Kidney (tissue), 14 donors: ENCODE data around the gene IFFO2. TPM values are rescaled to one million over a fixed set of nuclear protein-coding genes. Genes with fewer than 3 reads are reported as not detected.

Source experiments
- DNase-seq, 5 donors: peaks; one replicate each; pipeline ENCODE4 v3.0.0-alpha.2; 2013 to 2020
- FAIRE-seq: peaks from 2 replicates; lab custom pipeline; 2012; peaks lifted over from hg19 to GRCh38; lab: Jason Lieb, UNC
- H3K27ac ChIP-seq, 2 donors: one replicate each; pipeline ENCODE4 v1.7.0; 2013; ENCODE audit warnings: low read depth in 2 of 2, low read length in 2 of 2, inconsistent platforms in 1 of 2
- H3K27me3 ChIP-seq: one replicate; pipeline ENCODE4 v1.7.1; 2013; ENCODE audit warnings: low read length, inconsistent platforms; ENCODE audit not compliant: control insufficient read depth, insufficient read depth
- H3K36me3 ChIP-seq, 3 donors: one replicate each; pipeline versions ENCODE4 v1.7.0 to v1.7.1; 2013; ENCODE audit warnings: low read length in 3 of 3, control low read depth in 1 of 3, inconsistent platforms in 1 of 3; ENCODE audit not compliant: insufficient read depth in 3 of 3, control insufficient read depth in 2 of 3
- H3K4me1 ChIP-seq, 3 donors: one replicate each; pipeline versions ENCODE4 v1.7.0 to v1.7.1; 2013; ENCODE audit warnings: low read length in 3 of 3, inconsistent platforms in 1 of 3, low read depth in 1 of 3; ENCODE audit not compliant: control insufficient read depth in 2 of 3, insufficient read depth in 2 of 3
- H3K4me3 ChIP-seq, 3 donors: one replicate each; pipeline versions ENCODE4 v1.7.0 to v1.8.1; 2013; ENCODE audit warnings: low read length in 3 of 3, control low read depth in 1 of 3, inconsistent platforms in 1 of 3
- H3K9ac ChIP-seq, 3 donors: one replicate each; pipeline versions ENCODE4 v1.7.0 to v1.7.1; 2013; ENCODE audit warnings: low read length in 3 of 3, control low read depth in 1 of 3, inconsistent platforms in 1 of 3
- H3K9me3 ChIP-seq, 3 donors: one replicate each; pipeline versions ENCODE4 v1.7.0 to v1.7.1; 2013; ENCODE audit warnings: low read length in 3 of 3, control low read depth in 1 of 3, inconsistent platforms in 1 of 3; ENCODE audit not compliant: control insufficient read depth in 2 of 3, insufficient read depth in 1 of 3
- intact Hi-C: fragments of 100-400 bp; cut with DNase I; formaldehyde crosslinking; loops from one replicate; pipeline ENCODE4 v1.11.1; 2022
- polyA plus RNA-seq: library from polyadenylated mRNA; stranded (reverse); fragments of 350-450 nt; fragmentation: Illumina TruSeq; extraction: RNeasy Lipid Tissue Mini Kit (QIAGEN cat#74804); gene quantifications from one replicate; pipeline ENCODE4 v1.2.3, GENCODE V29; 2014; ENCODE audit warnings: low read depth, low replicate concordance; ENCODE audit not compliant: insufficient read depth
- total RNA-seq: library from RNA; stranded (reverse); fragmentation: NEBNext Ultra II Directional; extraction: Animal tissue kit (Norgen Biotek cat#: 25700); gene quantifications from one replicate; pipeline ENCODE4 v1.2.1, GENCODE V29; 2021
- TF ChIP-seq, protein P1 (sequence below): IDR thresholded peaks from 3 replicates; pipeline ENCODE4 v1.5.1; 2012; ENCODE audit warnings: mild to moderate bottlenecking, moderate library complexity, borderline replicate concordance; ENCODE audit not compliant: insufficient read depth; ENCODE audit errors: extremely low read depth
- donor health status: control.
- donor health status: control.
- donor health status: control.
- donor health status: control.
- donor health status: control.
- donor health status: DM: yes; HTN: yes; CAD: no.
- donor health status: Normal renal cell carcinoma (clear cell type).

IFFO2 gene
- total and polyA plus RNA-seq, 2 donors from 2014 or later, result 7.5 to 23.1 TPM

GRCh38 chr1:18951416-18951815, 5.1 kb downstream of the IFFO2 start:
- DNase-seq, result peak in 1 of 5 donors; percentile 61
- intact Hi-C loops, result no loop called here
- FAIRE-seq, result no peak
- TF ChIP-seq, protein P1, sequence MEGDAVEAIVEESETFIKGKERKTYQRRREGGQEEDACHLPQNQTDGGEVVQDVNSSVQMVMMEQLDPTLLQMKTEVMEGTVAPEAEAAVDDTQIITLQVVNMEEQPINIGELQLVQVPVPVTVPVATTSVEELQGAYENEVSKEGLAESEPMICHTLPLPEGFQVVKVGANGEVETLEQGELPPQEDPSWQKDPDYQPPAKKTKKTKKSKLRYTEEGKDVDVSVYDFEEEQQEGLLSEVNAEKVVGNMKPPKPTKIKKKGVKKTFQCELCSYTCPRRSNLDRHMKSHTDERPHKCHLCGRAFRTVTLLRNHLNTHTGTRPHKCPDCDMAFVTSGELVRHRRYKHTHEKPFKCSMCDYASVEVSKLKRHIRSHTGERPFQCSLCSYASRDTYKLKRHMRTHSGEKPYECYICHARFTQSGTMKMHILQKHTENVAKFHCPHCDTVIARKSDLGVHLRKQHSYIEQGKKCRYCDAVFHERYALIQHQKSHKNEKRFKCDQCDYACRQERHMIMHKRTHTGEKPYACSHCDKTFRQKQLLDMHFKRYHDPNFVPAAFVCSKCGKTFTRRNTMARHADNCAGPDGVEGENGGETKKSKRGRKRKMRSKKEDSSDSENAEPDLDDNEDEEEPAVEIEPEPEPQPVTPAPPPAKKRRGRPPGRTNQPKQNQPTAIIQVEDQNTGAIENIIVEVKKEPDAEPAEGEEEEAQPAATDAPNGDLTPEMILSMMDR, result no peak
- Histone ChIP-seq H3K4me3 (peak overlapping the region in 1 of 3 donors; percentile 21), H3K36me3 (no peaks in the 10 kb centered on the region), H3K9ac (peak overlapping the region in 2 of 3 donors; percentile 16 to 22), H3K9me3 (no peaks in the 10 kb centered on the region), H3K27me3 (no peaks in the 10 kb centered on the region), H3K4me1 (peaks cover 5 to 52% (median 40%) of the 10 kb centered on the region in 3 donors), H3K27ac (peak overlapping the region; percentile 88 to 92)

DNA sequence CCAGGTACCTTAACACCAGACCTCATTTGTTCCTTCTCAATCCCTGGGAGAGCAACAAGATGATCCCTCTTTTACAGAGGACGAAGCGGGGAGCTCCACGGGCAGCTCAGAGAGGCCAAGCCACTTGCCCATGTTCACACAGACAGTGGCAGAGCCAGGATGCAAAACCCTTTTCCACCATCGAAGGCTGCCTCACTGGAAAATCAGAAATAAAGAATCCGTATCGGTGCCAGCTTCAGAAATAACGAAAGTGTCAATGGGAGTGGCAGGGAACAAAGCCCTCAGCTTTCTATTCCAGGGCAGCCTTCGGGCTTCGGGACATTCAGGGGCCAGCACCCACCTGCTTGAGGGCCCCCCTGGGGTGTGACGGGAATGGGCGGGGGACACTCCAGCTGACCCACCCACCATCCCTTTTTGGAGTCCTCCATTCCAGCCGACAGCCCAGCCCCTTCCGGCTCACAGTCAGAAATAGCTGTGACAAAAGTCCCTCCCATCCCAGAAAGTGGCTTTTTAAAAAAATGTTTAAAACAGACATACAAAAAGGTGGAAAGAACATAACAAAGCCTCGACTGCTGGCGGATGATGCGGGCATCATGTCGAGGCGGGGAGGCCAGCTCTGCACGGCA, 6.0 kb downstream of the IFFO2 start:
- Histone ChIP-seq H3K36me3 (no peaks in the 10 kb centered on the region), H3K4me1 (peaks cover 8 to 58% (median 40%) of the 10 kb centered on the region in 3 donors), H3K27ac (peak overlapping the region; percentile 88 to 92), H3K4me3 (peak overlapping the region in 2 of 3 donors; percentile 20 to 46), H3K9ac (peak overlapping the region in 2 of 3 donors; percentile 42 to 90), H3K27me3 (no peaks in the 10 kb centered on the region), H3K9me3 (no peaks in the 10 kb centered on the region)
- FAIRE-seq (no peak), DNase-seq (peak in 2 of 5 donors; percentile 81 to 89)
- intact Hi-C loops, result no loop called here
- TF ChIP-seq, protein P1, result no peak

GRCh38 chr1:18949686-18950400, 6.6 kb downstream of the IFFO2 start:
- Histone ChIP-seq H3K27me3 (no peaks in the 10 kb centered on the region), H3K27ac (peak overlapping the region; percentile 88 to 92), H3K9me3 (no peaks in the 10 kb centered on the region), H3K9ac (peak overlapping the region in 2 of 3 donors; percentile 42 to 90), H3K4me3 (peak overlapping the region in 2 of 3 donors; percentile 20 to 46), H3K4me1 (peaks cover 8 to 65% (median 45%) of the 10 kb centered on the region in 3 donors), H3K36me3 (no peaks in the 10 kb centered on the region)
- TF ChIP-seq, protein P1, result peak; percentile 13
- intact Hi-C loops, result no loop called here
- DNase-seq (peak; percentile 73 to 92 (median 83)), FAIRE-seq (no peak)
